CD4-positive, alpha-beta T cell (primary cell): ENCODE measurements around the gene CDH2. TPM values are rescaled to one million over a fixed set of nuclear protein-coding genes. Genes with fewer than 3 reads are reported as not detected.

Experiments used
- ATAC-seq: fragments of 200-7000 bp; cut with Tn5 transposase; one replicate; pipeline ENCODE4 v1.10.0; 2022; ENCODE audit warnings: mild to moderate bottlenecking; ENCODE audit not compliant: poor library complexity
- CTCF ChIA-PET: fragments of 350-600 bp; sonication (Branson Sonifier 250); formaldehyde crosslinking; loops from one replicate; lab custom pipeline; 2021; ENCODE audit warnings: antibody characterized with exemption, inconsistent platforms; lab: Charles Lee
- POLR2A ChIA-PET: fragments of 350-600 bp; sonication (Branson Sonifier 250); formaldehyde crosslinking; loops from one replicate; lab custom pipeline; 2021; ENCODE audit warnings: antibody characterized with exemption, inconsistent platforms; lab: Charles Lee
- DNase-seq, 14 experiments: peaks; one replicate each; pipeline ENCODE4 v3.0.0-alpha.2; 2013 to 2020; ENCODE audit warnings: mixed read lengths in 2 of 14
- H3K27ac ChIP-seq, 2 donors: one replicate each; pipeline versions ENCODE4 v1.5.1 to v1.7.0; 2013; ENCODE audit warnings: low read length in 2 of 2, low read depth in 1 of 2, mild to moderate bottlenecking in 1 of 2
- H3K27me3 ChIP-seq, 2 experiments: 1 replicate in 1 of 2; 2 replicates in 1 of 2; pipeline versions ENCODE4 v1.6.1 to v1.7.0; 2013; ENCODE audit warnings: low read length in 2 of 2, control low read depth in 1 of 2, mild to moderate bottlenecking in 1 of 2, moderate library complexity in 1 of 2; ENCODE audit not compliant: insufficient read depth in 2 of 2, control insufficient read depth in 1 of 2
- H3K36me3 ChIP-seq: one replicate; pipeline ENCODE4 v1.6.1; 2013; ENCODE audit warnings: low read length, control low read depth; ENCODE audit not compliant: insufficient read depth
- H3K4me1 ChIP-seq: one replicate; pipeline ENCODE4 v1.6.1; 2013; ENCODE audit warnings: low read length, control low read depth; ENCODE audit not compliant: insufficient read depth
- H3K4me3 ChIP-seq: one replicate; pipeline ENCODE4 v1.5.1; 2013; ENCODE audit warnings: mild to moderate bottlenecking, low read length, moderate library complexity
- H3K9me3 ChIP-seq, 2 experiments: 1 replicate in 1 of 2; 2 replicates in 1 of 2; pipeline versions ENCODE4 v1.6.1 to v1.7.0; 2013; ENCODE audit warnings: low read length in 2 of 2, mild to moderate bottlenecking in 2 of 2, control low read depth in 1 of 2, moderate library complexity in 1 of 2; ENCODE audit not compliant: control insufficient read depth in 1 of 2, insufficient read depth in 1 of 2
- H3K27ac Mint-ChIP-seq: one replicate; pipeline ENCODE4 v1.8.0; 2020; ENCODE audit warnings: mixed read lengths
- H3K27me3 Mint-ChIP-seq: one replicate; pipeline ENCODE4 v1.8.0; 2021; ENCODE audit warnings: mixed read lengths
- H3K36me3 Mint-ChIP-seq: one replicate; pipeline ENCODE4 v1.8.0; 2021; ENCODE audit warnings: low read depth, mixed read lengths
- H3K4me1 Mint-ChIP-seq: one replicate; pipeline ENCODE4 v1.8.0; 2021; ENCODE audit warnings: low read depth, mixed read lengths
- H3K4me3 Mint-ChIP-seq: one replicate; pipeline ENCODE4 v1.8.0; 2020; ENCODE audit warnings: mild to moderate bottlenecking, mixed read lengths
- H3K9me3 Mint-ChIP-seq: one replicate; pipeline ENCODE4 v1.8.0; 2020; ENCODE audit warnings: mixed read lengths
- intact Hi-C, 2 experiments: fragments of 100-400 bp; cut with DNase I in 1 of 2; cut with micrococcal nuclease in 1 of 2; formaldehyde crosslinking; loops; one replicate each; pipeline versions ENCODE4 v1.15.1 to v1.9.0; 2023 to 2025; cut with DNase I, micrococcal nuclease
- total RNA-seq, 174 experiments: library from RNA in 2 of 174; stranded (reverse) in 2 of 174; gene quantifications; one replicate each; pipeline ENCODE4 v1.2.3 and lab custom pipeline; 2021 to 2026
- TF ChIP-seq, protein P1 (sequence below): fragments of 200-600 bp; IDR thresholded peaks from one replicate; pipeline ENCODE4 v1.8.0; 2022; ENCODE audit warnings: antibody characterized with exemption, mild to moderate bottlenecking

CDH2 gene
- total RNA-seq, 2 experiments from 2014 or later, result not detected

DNA sequence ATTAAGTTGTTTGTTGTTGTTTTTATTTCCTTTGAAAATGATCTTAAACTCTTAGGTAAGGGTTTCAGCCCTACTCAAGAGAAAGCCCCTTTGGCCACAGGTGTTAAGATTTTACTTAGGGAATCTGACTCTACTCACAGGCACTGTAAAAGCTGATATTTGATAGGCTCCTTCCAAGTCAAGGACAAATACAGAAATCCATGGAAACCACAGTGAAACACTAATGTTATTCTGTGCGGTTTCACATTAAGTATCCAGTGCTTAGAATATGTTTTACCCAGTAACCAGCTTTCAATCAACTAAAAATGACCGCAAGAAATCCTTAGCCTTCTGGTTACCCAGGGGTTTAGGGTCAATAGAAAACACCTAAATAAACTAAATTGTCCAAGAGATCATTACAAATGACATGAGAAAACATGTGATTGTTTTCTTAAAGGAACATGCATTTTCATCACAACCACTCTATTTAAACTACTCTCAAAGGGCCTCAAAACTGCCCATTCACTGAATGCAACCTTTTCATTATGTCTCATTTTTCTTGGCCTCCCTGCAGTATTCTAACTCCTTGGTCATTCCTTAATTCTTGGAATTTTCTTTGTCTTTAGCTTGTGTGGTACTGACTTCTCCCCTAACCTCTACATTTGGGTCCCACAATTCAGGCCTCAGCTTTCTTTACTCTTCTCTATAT, 56.0 kb downstream of the CDH2 start:
- ChIA-PET CTCF (no interaction called here), POLR2A (no interaction called here)
- no peaks in the 10 kb centered on the region for H3K36me3 Mint-ChIP-seq
- ATAC-seq, result no peak
- no peak overlapping the region for H3K27ac Mint-ChIP-seq
- intact Hi-C loops, result no loop called here
- H3K4me3 Mint-ChIP-seq, result no peak overlapping the region
- DNase-seq, result no peak
- H3K9me3 Mint-ChIP-seq, result peaks cover 2% of the 10 kb centered on the region
- Histone ChIP-seq H3K27me3 (no peaks in the 10 kb centered on the region), H3K4me1 (no peaks in the 10 kb centered on the region), H3K36me3 (no peaks in the 10 kb centered on the region), H3K9me3 (no peaks in the 10 kb centered on the region), H3K27ac (no peak overlapping the region), H3K4me3 (no peak overlapping the region)
- no peaks in the 10 kb centered on the region for H3K27me3 Mint-ChIP-seq
- H3K4me1 Mint-ChIP-seq, result no peaks in the 10 kb centered on the region
- TF ChIP-seq, protein P1, sequence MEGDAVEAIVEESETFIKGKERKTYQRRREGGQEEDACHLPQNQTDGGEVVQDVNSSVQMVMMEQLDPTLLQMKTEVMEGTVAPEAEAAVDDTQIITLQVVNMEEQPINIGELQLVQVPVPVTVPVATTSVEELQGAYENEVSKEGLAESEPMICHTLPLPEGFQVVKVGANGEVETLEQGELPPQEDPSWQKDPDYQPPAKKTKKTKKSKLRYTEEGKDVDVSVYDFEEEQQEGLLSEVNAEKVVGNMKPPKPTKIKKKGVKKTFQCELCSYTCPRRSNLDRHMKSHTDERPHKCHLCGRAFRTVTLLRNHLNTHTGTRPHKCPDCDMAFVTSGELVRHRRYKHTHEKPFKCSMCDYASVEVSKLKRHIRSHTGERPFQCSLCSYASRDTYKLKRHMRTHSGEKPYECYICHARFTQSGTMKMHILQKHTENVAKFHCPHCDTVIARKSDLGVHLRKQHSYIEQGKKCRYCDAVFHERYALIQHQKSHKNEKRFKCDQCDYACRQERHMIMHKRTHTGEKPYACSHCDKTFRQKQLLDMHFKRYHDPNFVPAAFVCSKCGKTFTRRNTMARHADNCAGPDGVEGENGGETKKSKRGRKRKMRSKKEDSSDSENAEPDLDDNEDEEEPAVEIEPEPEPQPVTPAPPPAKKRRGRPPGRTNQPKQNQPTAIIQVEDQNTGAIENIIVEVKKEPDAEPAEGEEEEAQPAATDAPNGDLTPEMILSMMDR, result no peak

DNA sequence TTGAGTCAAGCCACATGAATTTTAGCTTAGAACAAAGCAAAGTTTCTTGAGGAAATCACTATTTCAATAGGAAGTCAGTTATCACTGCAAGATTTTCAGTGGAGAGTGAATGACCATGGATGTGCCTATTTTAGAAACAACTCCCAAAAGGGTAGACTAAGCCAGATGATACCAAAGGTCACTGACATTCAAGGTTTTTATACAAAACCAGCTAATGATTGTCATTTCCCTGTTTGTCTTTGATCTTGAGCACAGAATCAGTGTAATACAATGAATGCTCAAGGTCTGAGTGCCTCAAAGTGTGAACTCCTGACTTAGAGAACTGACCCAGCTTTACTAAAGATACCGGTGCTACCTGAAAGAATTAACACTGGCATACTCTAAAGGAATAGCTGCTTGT, 60.5 kb downstream of the CDH2 start:
- POLR2A ChIA-PET, result no interaction called here

DNA sequence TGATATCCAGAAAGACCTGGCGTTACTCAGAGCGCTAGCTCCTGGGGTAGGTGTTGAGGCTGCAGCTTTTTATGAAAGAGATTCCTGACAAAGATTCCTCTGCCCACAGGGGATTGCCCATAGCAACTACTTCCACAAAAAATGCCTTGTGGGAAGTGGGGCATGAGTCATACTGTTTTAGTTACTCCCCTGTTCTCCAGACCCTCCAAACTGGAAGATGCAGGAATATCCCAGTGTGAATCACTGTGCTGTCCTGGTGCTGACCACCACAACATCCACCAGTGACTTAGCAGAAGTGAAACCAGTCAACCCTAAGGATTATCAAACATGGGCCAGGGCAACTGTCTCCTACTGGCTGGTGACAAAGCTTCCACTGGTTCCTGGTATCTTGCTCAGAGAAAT, 61.8 kb downstream of the CDH2 start:
- ChIA-PET POLR2A (no interaction called here), CTCF (interaction anchor here (0.6 kb wide), 1 partner anchor 199 kb away, joined by 3 read pairs; no protein-coding TSS in a partner anchor)
- Histone ChIP-seq H3K4me1 (no peaks in the 10 kb centered on the region), H3K36me3 (no peaks in the 10 kb centered on the region), H3K27me3 (no peaks in the 10 kb centered on the region), H3K4me3 (no peak overlapping the region), H3K9me3 (peaks cover 0 to 4% of the 10 kb centered on the region in 2 experiments), H3K27ac (no peak overlapping the region)
- Mint-ChIP-seq H3K27ac (no peak overlapping the region), H3K27me3 (no peaks in the 10 kb centered on the region), H3K36me3 (no peaks in the 10 kb centered on the region), H3K9me3 (peaks cover 4% of the 10 kb centered on the region), H3K4me3 (no peak overlapping the region), H3K4me1 (no peaks in the 10 kb centered on the region)
- DNase-seq (no peak), ATAC-seq (no peak)
- intact Hi-C loops, result no loop called here
- TF ChIP-seq, protein P1, result no peak

More for the DNA sequence above, 60.5 kb downstream of the CDH2 start:
- Mint-ChIP-seq H3K9me3 (peaks cover 4% of the 10 kb centered on the region), H3K36me3 (no peaks in the 10 kb centered on the region), H3K4me3 (no peak overlapping the region), H3K27me3 (no peaks in the 10 kb centered on the region), H3K27ac (no peak overlapping the region), H3K4me1 (no peaks in the 10 kb centered on the region)
- ATAC-seq (no peak), DNase-seq (no peak)
- TF ChIP-seq, protein P1, result no peak
- Histone ChIP-seq H3K9me3 (no peaks in the 10 kb centered on the region), H3K27me3 (no peaks in the 10 kb centered on the region), H3K4me1 (no peaks in the 10 kb centered on the region), H3K27ac (no peak overlapping the region), H3K36me3 (no peaks in the 10 kb centered on the region), H3K4me3 (no peak overlapping the region)
- intact Hi-C loops, result no loop called here
- CTCF ChIA-PET, result no interaction called here
